Measurements from ENCODE around the gene CTNNA3.

GRCh38 chr10:66180581-66181318 is 1515.2 kb downstream of the CTNNA3 start:
- no peak for TF ChIP-seq CTCF (tag by site-specific recombination; IDR thresholded peaks at IDR 0.05)
- no peak for TF ChIP-seq ZNF544 (tag by site-specific recombination; IDR thresholded peaks at IDR 0.05)
- TF ChIP-seq ZNF133 (tag by site-specific recombination; IDR thresholded peaks at IDR 0.05) = no peak
- no peak for TF ChIP-seq PRDM10 (tag by site-specific recombination; IDR thresholded peaks at IDR 0.05)
- TF ChIP-seq ZFP37 (tag by site-specific recombination; IDR thresholded peaks at IDR 0.05) = no peak
